NCI-H526 (cell line): ENCODE results near the gene NUTF2.
"Not testable (repeated sequence)": the region's sequence is repeated elsewhere in the genome, so short reads cannot be mapped to it uniquely, and the experiment has no call there.

ENCODE experiments used
- DNase-seq, 2 experiments: peaks; one replicate each; lab custom pipeline; 2025; lab: John Stamatoyannopoulos, UW

The NUTF2 gene

DNA sequence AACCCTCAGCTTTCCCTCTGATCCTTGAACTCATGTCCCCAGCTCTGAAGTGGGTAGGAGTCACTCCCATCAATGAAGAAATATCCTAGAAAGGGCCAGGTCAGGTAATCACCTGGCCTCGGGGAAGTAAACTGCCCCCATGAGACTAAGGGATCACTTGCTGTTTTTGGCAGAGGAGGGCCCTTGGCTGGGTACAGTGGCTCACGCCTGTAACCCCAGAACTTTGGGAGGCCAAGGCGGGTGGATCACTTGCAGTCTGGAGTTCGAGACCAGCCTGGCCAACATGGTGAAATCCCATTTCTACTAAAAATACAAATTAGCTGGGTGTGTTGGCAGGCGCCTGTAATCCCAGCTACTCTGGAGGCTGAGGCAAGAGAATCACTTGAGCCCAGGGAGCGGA, 17.3 kb downstream of the NUTF2 start:
- not testable (repeated sequence) for DNase-seq

DNA sequence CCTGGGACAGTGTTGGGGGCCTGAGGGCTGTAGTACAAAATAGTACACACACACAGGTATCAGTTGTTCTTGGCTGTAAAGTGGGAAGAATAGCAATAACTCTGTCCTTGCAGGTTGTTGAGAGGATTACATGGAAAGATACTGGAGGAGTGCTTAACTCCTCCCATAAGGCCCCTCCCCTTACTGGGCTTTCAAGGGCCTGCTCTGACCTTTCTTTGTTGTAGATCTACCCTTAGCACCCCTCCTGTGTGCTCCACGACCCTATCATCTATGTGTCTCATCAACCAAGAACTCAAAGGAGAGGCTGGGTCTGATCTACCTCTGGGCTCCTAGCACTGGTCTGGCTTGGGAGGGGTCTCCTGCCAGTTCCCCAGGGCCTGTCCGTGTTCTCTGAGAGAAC, 17.9 kb downstream of the NUTF2 start:
- no peak for DNase-seq

DNA sequence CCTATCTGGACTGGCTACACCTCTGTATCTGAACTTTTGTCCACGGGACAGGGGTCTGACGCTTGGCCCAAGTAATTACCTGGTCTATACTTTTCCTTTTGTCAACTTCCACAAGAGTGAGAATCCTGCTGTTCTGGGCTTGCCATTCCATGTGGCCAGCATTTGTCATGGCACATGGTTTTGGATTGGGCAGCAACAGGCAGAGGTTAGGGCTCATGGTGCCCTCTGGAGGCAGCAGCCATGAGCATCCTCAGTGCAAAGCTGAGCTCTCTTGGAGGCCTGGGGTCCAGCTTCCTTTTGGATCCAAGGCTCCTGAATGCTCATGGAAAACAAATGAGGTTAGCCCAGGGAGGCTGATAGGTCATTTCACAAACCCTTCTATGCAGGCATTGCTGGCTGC, 18.6 kb downstream of the NUTF2 start:
- peak in 1 of 2 experiments; percentile 22 for DNase-seq

DNA sequence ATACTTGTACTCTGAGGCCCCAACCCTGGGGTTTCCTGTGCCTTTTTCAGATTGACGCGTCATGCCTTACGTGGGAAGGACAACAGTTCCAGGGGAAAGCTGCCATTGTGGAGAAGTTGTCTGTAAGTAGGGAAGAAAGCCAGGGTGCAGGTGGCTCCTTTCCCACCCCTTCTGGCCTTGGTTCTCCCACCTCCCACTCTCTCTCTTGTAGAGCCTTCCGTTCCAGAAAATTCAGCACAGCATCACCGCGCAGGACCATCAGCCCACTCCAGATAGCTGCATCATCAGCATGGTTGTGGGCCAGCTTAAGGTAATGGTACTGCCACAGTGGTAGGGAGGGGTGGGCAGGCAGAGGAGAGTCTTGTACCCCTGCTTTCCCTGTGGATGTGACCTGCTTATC, 21.6 kb downstream of the NUTF2 start:
- DNase-seq: no peak

DNA sequence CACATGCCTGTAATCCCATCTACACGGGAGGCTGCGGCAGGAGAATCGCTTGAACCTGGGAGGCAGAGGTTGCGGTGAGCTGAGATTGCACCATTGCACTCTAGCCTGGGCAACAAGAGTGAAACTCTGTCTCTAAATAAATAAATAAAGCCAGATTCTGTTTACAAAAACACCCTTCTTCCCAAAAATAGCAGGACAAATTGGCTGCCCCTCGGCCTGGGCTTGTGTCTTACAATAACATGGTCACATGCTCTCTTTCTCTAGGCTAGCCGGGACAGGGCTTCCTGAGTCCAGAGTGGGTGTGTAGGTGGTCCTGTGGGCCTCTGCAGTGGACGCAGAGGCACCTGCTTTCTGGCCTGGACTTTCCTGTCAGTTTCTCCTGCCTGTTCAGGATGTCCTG, 22.9 kb downstream of the NUTF2 start:
- DNase-seq: no peak

DNA sequence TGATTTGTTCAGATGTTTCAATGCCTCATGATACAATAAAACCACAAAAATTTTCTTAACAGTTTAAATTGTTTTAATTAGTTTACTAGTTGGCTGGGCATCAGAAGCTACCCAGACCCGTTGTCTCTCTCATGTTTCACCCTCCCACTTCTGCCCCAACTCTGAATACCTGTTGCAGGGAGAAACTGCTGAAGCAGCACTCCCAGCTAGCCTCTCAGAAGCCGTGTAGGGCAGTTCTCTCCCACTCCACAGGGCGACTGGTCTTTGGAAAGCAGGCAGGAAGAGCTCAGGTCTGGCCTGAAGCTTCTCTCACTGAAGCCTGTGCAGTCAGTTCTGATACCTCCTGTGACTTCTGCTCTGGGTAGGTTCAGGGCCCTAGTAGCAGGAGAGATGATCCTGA, 24.5 kb downstream of the NUTF2 start:
- DNase-seq: no peak

DNA sequence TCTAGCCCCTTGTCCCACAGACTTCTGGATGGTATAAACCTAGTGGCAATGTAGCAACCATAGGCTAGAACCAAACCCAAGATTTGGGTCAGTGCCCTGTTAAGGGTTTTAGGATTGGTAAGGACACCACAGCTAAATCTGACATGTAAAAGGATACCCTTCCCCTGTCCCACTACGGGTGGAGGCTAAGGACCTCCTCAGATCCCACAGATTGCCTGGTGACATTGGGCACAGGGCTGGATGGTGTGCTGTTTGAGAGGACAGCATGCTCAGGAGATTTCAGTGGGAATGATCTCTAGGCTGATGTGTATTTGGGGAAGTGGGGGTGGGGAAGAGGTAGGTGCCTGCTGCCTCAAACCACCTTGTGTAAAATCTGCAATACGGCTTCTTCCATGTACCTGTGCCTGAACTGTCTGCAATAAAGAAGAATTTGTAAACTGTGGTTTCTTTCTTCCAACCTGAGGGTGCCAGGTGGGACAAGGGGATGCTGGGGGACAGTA, 25.4 kb downstream of the NUTF2 start:
- no peak for DNase-seq

DNA sequence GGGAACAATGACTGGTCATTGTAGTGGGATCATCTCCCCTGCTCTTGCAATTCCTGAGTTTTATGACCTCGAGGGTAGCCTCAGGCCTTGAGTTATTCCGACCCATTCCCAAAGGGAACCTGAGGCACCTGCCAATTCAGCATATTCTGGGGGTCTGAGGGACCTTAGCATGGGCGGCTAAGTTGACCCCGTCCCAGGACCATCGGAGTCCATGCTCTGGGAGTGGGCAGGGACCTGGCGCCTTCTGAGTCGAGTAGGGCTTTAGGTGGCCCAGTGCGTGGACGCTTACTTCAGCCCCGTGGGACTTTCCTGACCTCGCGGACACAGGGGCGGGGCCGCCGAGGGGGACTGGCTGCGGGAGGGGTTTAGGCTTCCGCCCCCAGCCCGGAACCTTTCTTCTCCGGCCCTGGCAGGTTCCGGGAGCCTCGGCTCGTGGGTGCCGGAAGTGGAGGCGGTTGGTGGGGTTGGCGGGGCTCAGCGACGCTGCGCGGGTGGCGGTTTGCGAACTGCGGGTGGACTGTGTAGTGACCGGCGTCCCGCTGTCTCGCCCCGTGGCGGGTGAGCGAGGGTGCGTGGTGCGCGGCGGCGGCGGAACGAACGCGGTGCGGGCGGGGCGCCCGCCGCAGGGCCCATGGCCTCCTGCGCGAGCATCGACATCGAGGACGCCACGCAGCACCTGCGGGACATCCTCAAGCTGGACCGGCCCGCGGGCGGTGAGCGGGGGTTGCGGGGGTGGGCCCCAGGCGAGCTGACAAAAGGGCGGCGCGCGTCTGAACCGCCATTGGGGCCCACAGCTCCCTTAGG, 26.1 kb downstream of the NUTF2 start, which contains the start of gene EDC4:
EDC4 (plus strand) TSS at position 422 of the 804 bp plus-strand sequence; CDS start at position 632, 210 bp downstream.
- DNase-seq: peak in 1 of 2 experiments; percentile 54

DNA sequence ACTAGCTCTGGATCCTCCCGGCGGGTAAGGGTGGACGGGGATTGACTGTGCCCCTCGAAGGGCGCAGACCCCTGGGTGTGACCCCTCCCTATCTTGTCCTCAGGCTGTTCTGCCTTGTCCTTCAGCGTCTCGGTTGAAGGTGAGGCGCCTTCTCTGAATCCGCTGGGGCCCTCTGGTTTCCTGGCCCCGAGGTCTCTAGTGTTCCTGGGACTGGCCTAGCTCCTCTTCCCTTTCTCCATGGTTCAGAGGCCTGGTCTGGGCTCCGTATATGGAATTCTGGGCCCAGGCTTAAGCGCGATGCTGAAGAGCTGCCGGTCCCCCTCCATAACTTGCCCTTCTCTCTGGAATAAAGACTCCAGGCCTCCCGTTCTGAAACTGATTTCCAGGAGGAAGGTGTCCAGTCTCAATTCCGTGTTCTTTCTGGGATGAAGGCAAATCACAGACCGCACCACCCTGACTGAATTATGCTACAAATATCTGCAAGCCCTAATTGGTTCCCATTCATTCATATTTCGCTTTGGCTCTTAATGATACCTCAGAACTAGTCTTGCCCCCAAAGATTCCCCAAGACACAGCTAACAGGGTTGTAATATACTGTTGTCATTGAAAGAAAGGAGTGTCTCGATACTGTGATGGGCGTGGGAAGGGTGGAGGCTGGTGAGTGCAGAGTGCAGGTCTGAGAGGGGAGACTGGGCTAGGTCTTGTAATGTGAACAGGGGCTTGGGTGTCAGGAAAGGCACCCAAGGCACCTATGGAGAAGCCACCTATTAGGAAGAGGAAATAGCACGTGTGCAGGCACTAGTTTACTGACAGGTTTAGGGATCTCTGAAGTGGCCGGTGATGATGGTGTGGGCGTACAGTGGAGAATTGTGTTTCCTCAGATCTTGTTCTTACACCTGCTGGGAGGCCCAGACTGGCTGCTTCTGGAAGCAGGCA, 27.0 kb downstream of the NUTF2 start:
- DNase-seq: no peak

DNA sequence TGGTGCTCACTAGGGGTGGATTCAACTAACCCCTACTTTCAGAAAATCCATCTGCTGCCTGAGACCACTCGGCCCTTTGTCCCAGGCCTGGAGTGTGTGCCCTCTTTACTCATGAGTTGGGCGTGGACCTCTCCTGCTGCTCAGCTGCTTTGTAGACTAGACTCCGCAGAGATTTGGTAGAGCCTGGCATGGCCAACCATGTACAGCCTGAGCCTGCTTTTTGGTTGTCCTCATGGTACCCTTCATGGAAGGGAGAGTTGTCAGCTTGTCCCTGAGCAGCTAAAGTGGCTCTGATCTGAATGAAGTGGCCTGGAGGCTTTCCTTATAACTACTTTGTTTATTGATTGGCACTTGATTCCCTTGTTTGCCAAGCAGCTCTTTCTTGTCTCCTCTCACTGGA, 27.6 kb downstream of the NUTF2 start:
- no peak for DNase-seq

DNA sequence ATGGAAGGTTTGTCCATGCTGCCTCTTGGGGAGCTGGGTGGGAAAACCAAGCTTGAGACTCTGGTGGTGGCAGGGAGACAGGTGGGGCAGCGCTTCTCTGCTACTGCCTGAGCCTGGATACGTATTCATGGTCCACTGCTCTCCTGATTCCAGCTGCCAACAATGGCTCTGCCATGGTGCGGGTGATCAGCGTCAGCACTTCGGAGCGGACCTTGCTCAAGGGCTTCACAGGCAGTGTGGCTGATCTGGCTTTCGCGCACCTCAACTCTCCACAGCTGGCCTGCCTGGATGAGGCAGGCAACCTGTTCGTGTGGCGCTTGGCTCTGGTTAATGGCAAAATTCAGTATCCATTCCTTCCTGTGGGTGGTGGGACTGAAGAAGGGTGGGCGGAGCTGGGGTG, 30.3 kb downstream of the NUTF2 start:
- no peak for DNase-seq

DNA sequence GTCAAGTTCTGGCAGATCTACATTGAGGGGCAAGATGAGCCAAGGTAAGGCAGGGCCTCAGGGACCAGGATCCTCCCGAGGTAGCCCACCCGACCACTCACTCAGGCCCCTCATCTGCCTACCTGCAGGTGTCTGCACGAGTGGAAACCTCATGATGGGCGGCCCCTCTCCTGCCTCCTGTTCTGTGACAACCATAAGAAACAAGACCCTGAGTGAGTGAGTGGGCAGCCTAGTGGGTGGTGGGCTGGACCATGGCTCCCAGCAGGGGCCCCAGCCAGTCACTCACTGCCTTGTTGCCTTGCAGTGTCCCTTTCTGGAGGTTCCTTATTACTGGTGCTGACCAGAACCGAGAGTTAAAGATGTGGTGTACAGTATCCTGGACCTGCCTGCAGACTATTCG, 31.5 kb downstream of the NUTF2 start:
- no peak for DNase-seq

DNA sequence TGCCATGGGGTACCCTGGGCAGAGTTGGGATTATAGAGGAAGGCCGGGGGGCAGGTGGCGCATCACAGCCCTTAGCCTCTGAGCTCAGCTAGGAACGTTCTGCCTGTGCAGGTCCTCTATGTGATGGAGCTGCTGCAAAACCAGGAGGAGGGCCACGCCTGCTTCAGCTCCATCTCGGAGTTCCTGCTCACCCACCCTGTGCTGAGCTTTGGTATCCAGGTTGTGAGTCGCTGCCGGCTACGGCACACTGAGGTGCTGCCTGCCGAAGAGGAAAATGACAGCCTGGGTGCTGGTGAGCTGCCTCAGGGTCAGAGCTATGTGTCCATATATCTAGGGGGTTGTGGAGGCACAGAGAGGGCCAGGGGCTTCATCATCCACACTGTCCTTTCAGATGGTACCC, 32.1 kb downstream of the NUTF2 start:
- DNase-seq: no peak

DNA sequence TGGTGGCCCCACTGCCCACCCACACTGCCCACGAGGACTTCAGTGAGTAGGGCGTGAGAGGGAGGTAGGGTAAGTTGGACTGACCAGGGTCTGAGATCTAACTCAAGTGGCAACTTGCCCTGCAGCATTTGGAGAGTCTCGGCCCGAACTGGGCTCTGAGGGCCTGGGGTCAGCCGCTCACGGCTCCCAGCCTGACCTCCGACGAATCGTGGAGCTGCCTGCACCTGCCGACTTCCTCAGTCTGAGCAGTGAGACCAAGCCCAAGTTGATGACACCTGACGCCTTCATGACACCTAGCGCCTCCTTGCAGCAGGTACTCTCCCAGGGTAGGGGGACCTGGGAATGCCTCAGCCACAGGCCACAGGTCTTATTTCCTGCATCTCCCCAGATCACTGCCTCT, 32.7 kb downstream of the NUTF2 start:
- no peak for DNase-seq

DNA sequence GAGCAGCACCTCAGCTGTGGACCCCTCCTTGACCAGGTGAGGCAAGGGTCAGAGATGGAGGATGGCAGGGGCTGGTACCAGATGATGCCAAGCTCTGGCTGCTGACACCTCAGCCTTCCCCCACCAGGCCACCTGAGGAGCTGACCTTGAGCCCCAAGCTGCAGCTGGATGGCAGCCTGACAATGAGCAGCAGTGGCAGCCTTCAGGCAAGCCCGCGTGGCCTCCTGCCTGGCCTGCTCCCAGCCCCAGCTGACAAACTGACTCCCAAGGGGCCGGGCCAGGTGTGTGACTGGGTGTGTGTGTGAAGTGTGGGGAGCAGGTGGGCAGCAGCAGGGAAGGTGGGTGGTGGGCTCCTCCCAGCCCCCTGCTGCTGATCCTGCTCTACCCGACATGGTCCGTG, 33.2 kb downstream of the NUTF2 start:
- no peak for DNase-seq

DNA sequence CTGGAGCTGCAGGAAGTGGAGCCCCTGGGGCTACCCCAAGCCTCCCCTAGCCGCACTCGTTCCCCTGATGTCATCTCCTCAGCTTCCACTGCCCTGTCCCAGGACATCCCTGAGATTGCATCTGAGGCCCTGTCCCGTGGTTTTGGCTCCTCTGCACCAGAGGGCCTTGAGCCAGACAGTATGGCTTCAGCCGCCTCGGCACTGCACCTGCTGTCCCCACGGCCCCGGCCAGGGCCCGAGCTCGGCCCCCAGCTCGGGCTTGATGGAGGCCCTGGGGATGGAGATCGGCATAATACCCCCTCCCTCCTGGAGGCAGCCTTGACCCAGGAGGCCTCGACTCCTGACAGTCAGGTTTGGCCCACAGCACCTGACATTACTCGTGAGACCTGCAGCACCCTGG, 33.9 kb downstream of the NUTF2 start:
- no peak for DNase-seq

DNA sequence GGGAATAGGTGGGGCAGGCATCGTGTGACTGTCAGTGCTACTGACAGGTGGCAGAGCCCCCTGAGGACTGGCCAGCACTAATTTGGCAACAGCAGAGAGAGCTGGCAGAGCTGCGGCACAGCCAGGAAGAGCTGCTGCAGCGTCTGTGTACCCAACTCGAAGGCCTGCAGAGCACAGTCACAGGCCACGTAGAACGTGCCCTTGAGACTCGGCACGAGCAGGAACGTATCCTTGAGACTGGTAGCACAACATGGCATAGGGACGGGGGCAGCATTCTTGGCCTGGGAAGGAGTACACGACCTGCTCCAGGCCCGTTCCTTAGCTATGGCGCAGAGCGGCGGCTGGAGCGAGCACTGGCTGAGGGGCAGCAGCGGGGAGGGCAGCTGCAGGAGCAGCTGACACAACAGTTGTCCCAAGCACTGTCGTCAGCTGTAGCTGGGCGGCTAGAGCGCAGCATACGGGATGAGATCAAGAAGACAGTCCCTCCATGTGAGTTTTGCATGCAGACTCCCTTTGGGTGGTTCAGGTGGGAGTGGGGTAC, 35.0 kb downstream of the NUTF2 start:
- no peak for DNase-seq

DNA sequence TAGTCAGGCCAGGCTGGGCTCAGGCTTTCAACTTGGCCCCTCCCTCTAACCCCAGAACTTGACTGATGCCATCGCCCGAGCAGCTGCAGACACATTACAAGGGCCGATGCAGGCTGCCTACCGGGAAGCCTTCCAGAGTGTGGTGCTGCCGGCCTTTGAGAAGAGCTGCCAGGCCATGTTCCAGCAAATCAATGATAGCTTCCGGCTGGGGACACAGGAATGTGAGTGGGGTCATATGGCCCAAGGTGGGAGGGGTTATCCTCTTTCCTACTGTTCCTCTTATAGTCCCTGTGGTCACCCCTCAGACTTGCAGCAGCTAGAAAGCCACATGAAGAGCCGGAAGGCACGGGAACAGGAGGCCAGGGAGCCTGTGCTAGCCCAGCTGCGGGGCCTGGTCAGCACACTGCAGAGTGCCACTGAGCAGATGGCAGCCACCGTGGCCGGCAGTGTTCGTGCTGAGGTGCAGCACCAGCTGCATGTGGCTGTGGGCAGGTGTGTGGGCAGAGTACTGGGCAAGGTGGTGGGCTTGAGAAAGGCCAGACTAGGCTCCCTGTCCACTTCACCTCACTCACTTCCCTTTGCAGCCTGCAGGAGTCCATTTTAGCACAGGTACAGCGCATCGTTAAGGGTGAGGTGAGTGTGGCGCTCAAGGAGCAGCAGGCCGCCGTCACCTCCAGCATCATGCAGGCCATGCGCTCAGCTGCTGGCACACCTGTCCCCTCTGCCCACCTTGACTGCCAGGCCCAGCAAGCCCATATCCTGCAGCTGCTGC, 35.8 kb downstream of the NUTF2 start:
- DNase-seq: no peak

DNA sequence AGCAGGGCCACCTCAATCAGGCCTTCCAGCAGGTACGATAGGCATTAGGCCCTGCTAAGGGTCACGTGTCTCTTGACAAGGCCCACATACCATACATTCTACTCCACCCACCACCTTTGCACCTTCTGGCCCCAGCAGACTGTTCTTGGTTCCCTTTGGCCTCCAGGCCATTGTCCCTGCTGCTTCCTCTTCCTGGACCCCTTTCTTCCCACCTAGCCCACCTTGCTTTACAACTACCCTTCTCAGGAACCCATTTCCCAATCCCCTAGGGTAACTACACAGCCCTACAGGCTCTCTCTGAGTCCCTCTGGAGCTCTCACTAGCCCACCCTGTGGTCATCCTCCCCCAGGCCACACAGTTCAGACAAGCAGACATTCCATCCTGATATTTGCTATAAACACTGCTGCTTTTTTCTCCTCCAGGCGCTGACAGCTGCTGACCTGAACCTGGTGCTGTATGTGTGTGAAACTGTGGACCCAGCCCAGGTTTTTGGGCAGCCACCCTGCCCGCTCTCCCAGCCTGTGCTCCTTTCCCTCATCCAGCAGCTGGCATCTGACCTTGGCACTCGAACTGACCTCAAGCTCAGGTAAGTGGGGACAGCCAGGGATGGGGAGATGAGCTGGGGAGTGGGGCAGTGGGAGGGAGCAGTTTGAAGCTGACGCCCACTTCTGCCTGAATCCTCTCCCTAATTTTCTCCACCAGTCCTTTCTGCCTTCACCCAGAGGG, 36.6 kb downstream of the NUTF2 start:
- no peak for DNase-seq

DNA sequence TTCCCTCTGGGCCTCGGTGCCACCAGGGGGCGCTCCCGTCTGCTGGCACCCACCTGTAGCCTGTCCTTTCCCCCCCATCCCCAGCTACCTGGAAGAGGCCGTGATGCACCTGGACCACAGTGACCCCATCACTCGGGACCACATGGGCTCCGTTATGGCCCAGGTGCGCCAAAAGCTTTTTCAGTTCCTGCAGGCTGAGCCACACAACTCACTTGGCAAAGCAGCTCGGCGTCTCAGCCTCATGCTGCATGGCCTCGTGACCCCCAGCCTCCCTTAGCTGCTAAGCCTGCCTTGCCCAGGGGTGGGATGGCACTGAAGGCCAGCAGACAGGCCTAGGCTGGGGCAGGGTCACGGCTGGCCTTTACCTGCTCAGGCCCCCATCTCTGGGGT, 37.1 kb downstream of the NUTF2 start:
- peak in 1 of 2 experiments; percentile 47 for DNase-seq

DNA sequence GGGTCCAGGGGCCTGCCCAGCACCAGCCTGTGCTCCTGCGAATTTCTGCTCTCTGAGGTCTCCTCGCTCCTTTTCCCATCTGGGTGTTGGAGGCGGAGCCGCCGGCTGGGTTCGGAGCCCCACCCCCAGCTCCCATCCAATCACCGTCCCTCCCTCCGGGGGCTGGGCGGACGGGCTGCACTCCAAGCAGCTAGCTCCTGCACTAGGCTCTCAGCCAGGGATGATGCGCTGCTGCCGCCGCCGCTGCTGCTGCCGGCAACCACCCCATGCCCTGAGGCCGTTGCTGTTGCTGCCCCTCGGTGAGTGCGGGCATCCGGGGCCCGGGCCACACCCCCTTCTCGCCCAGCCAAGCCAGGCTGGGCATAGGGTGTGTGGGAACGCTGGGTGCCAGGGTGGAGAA, 38.0 kb downstream of the NUTF2 start, which contains the start of gene NRN1L:
NRN1L (plus strand) TSS at position 202 of the 400 bp plus-strand sequence; CDS start at position 221, 19 bp downstream.
- peak; percentile 2 to 41 for DNase-seq
